Tibial artery (tissue), 4 donors: ENCODE results near the gene PRXL2A.
"Not testable (repeated sequence)": the region's sequence is repeated elsewhere in the genome, so short reads cannot be mapped to it uniquely, and the experiment has no call there.

ENCODE experiments used
- DNase-seq, 2 donors: peaks; one replicate each; pipeline ENCODE4 v3.0.0-alpha.2; 2019
- H3K27ac ChIP-seq, 2 donors: fragments of 200-600 bp; sonication (generic) in 1 of 2; 1 replicate in 1 of 2; 2 replicates in 1 of 2; pipeline ENCODE4 v1.5.1; 2018 to 2019; ENCODE audit warnings: mild to moderate bottlenecking in 1 of 2
- H3K27me3 ChIP-seq, 2 donors: fragments of 200-600 bp; sonication (generic) in 1 of 2; one replicate each; pipeline versions ENCODE4 v1.5.1 to v1.6.0; 2016 to 2019
- H3K36me3 ChIP-seq, 3 donors: fragments of 200-600 bp; sonication (generic) in 2 of 3; one replicate each; pipeline ENCODE4 v1.5.1; 2016 to 2019; ENCODE audit warnings: mild to moderate bottlenecking in 2 of 3
- H3K4me1 ChIP-seq, 4 donors: fragments of 200-600 bp; sonication (generic) in 2 of 4; 1 replicate in 3 of 4; 2 replicates in 1 of 4; pipeline ENCODE4 v1.5.1; 2016 to 2019
- H3K4me3 ChIP-seq, 2 donors: fragments of 200-600 bp; sonication (generic) in 1 of 2; 1 replicate in 1 of 2; 2 replicates in 1 of 2; pipeline ENCODE4 v1.5.1; 2018 to 2019; ENCODE audit warnings: mild to moderate bottlenecking in 2 of 2
- H3K9me3 ChIP-seq, 3 donors: fragments of 200-600 bp; sonication (generic) in 1 of 3; one replicate each; pipeline ENCODE4 v1.5.1; 2016 to 2019
- CTCF ChIP-seq, 2 experiments: fragments of 200-600 bp in 1 of 2; fragments of 450-650 bp in 1 of 2; IDR thresholded peaks; one replicate each; pipeline ENCODE4 v1.5.1; 2017 to 2019; ENCODE audit warnings: antibody characterized with exemption in 2 of 2, mild to moderate bottlenecking in 1 of 2, moderate library complexity in 1 of 2
- intact Hi-C: fragments of 100-400 bp; cut with DNase I; formaldehyde crosslinking; loops from one replicate; pipeline ENCODE4 v1.15.0; 2023; ENCODE audit warnings: low total_unique reads

Gene PRXL2A

GRCh38 chr10:80408242-80409101 lies at the start of gene PRXL2A:
PRXL2A (plus strand) TSS chr10:80408551; CDS start chr10:80420468, 11,917 bp downstream.
- peaks cover 0 to 31% of the 10 kb centered on the region in 2 donors for H3K27me3 ChIP-seq
- DNase-seq, result peak; percentile 63 to 81
- H3K9me3 ChIP-seq, result no peaks in the 10 kb centered on the region
- H3K36me3 ChIP-seq, result no peaks in the 10 kb centered on the region
- H3K4me1 ChIP-seq, result peaks cover 0 to 21% (median 12%) of the 10 kb centered on the region in 4 donors
- peak within 1 kb of the TSS; percentile 21 to 37 for H3K27ac ChIP-seq
- H3K4me3 ChIP-seq, result peak within 1 kb of the TSS; percentile 53 to 59
- TF ChIP-seq CTCF (IDR thresholded peaks at IDR 0.05), result no peak
- intact Hi-C loops, result no loop called here

- H3K4me3 ChIP-seq, DNase-seq, H3K27ac ChIP-seq, H3K36me3 ChIP-seq, H3K9me3 ChIP-seq, intact Hi-C loops: not testable (repeated sequence)
- H3K27me3 ChIP-seq, result peaks cover 0 to 30% of the 10 kb centered on the region in 2 donors
- H3K4me1 ChIP-seq, result peaks cover 0 to 17% (median 12%) of the 10 kb centered on the region in 4 donors
These were observed 49.4 kb upstream of the PRXL2A start for GRCh38 chr10:80358925-80359324.

- Histone ChIP-seq H3K27me3 (peaks cover 0 to 27% of the 10 kb centered on the region in 2 donors), H3K9me3 (no peaks in the 10 kb centered on the region), H3K27ac (no peak overlapping the region), H3K4me3 (no peak overlapping the region), H3K4me1 (peaks cover 0 to 17% (median 12%) of the 10 kb centered on the region in 4 donors), H3K36me3 (no peaks in the 10 kb centered on the region)
- DNase-seq, result no peak
- intact Hi-C loops, result no loop called here
- no peak for TF ChIP-seq CTCF (IDR thresholded peaks at IDR 0.05)
These were observed 48.7 kb upstream of the PRXL2A start for GRCh38 chr10:80359644-80360043.

- H3K4me3 ChIP-seq, result no peak overlapping the region
- DNase-seq, result no peak
- no peak overlapping the region for H3K27ac ChIP-seq
- intact Hi-C loops, result no loop called here
- H3K27me3 ChIP-seq, result no peaks in the 10 kb centered on the region
- H3K36me3 ChIP-seq, result no peaks in the 10 kb centered on the region
- no peak for TF ChIP-seq CTCF (IDR thresholded peaks at IDR 0.05)
- H3K9me3 ChIP-seq, result peaks cover 0 to 13% (median 7%) of the 10 kb centered on the region in 3 donors
- H3K4me1 ChIP-seq, result no peaks in the 10 kb centered on the region
These were observed 42.8 kb upstream of the PRXL2A start for GRCh38 chr10:80365510-80365909.

- Histone ChIP-seq H3K36me3 (no peaks in the 10 kb centered on the region), H3K4me3 (no peak overlapping the region), H3K4me1 (no peaks in the 10 kb centered on the region), H3K27me3 (no peaks in the 10 kb centered on the region), H3K9me3 (peaks cover 0 to 13% (median 7%) of the 10 kb centered on the region in 3 donors), H3K27ac (no peak overlapping the region)
- intact Hi-C loops, result no loop called here
- DNase-seq, result no peak
- TF ChIP-seq CTCF (IDR thresholded peaks at IDR 0.05), result no peak
These were observed 36.9 kb upstream of the PRXL2A start for GRCh38 chr10:80371467-80371866.

- H3K27me3 ChIP-seq, result no peaks in the 10 kb centered on the region
- no peak for TF ChIP-seq CTCF (IDR thresholded peaks at IDR 0.05)
- DNase-seq, result no peak
- no peak overlapping the region for H3K27ac ChIP-seq
- intact Hi-C loops, result no loop called here
- no peaks in the 10 kb centered on the region for H3K36me3 ChIP-seq
- H3K9me3 ChIP-seq, result peaks cover 0 to 3% (median 1%) of the 10 kb centered on the region in 3 donors
- H3K4me1 ChIP-seq, result no peaks in the 10 kb centered on the region
- H3K4me3 ChIP-seq, result no peak overlapping the region
These were observed 35.7 kb upstream of the PRXL2A start for GRCh38 chr10:80372675-80373074.
